IPS DF 4.7 (cell line): ENCODE data around the gene PRDM11.

Source experiments
- DNase-seq: peaks from one replicate; pipeline ENCODE4 v3.0.0-alpha.2; 2013; ENCODE audit warnings: low spot score; ENCODE audit errors: extremely low read depth

The PRDM11 gene

DNA sequence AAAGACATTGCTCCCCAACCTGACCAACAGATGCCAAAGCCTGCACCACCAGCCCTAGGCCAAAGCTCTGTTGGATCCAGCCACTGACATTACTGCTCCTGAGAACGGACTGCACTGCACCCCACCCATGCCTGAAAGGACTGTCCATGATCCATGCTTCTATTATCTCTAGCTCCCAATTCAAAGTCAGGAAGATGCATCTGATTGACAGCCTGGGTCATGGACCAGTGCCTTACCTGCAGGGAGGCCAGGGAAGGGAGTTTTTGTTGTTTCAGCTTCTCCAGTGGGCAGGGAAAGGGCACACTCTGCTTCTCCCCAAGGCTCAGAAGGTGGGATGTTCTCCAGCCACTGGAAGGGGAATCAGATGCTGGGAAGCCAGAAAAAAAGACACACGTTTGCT lies 4.8 kb upstream of the PRDM11 start:
- DNase-seq = no peak

DNA sequence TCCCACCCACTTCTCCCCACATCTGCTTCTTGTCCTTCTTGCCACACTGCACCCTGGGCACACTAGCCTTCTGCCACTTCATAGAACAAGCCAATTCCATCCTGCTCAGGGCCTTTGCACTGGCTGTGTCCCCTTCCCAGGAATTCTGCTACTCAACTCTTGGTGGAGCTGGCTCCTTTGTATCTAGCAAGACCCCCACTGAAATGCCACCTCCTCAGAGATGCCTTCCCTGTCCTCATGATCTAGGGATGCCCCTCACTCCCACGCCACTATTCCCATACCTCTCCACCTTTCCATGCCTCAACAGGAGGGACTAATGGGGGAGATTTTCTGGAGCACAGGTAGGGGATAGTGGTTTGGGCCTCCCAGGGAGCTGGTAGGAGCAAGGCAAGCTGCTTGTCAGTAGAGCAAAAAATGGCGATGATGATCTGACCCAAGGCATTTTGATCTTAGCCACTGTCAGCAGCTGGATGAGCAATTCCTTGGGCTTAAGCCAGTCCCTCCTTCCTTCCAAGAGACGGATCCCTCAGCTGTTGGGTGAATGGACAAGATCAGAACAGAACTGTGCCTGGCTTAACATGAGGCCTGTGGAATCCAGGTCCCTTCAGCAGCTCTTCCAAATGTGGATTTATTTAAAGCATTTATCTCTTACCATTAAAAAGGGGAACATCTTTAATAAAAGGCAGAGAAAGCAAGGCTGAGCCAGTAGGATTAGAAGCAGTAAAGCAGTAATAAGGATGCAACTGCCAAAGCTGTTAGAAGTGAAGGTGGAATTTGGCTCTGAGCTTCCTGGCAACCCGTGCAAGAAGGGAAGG lies 4.0 kb upstream of the PRDM11 start:
- no peak for DNase-seq

DNA sequence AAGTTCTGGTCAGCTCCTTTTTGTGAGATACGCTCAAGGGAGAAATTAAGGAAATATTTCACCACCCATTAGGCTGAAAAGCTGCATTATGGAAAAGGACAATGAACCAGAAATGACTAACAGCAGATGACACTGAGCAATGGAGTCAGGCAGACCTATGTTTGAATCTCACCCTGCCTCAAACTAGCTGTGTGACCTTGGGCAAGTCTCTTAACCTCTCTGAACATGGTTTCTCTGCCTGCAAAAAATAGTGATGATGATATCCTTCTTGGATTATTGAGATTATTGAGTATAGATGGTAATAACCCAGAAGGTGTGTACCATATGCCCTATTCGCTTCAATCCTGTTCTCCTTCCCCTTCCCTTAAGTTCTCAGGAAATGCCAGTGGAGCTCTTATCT lies 2.9 kb upstream of the PRDM11 start:
- no peak for DNase-seq

DNA sequence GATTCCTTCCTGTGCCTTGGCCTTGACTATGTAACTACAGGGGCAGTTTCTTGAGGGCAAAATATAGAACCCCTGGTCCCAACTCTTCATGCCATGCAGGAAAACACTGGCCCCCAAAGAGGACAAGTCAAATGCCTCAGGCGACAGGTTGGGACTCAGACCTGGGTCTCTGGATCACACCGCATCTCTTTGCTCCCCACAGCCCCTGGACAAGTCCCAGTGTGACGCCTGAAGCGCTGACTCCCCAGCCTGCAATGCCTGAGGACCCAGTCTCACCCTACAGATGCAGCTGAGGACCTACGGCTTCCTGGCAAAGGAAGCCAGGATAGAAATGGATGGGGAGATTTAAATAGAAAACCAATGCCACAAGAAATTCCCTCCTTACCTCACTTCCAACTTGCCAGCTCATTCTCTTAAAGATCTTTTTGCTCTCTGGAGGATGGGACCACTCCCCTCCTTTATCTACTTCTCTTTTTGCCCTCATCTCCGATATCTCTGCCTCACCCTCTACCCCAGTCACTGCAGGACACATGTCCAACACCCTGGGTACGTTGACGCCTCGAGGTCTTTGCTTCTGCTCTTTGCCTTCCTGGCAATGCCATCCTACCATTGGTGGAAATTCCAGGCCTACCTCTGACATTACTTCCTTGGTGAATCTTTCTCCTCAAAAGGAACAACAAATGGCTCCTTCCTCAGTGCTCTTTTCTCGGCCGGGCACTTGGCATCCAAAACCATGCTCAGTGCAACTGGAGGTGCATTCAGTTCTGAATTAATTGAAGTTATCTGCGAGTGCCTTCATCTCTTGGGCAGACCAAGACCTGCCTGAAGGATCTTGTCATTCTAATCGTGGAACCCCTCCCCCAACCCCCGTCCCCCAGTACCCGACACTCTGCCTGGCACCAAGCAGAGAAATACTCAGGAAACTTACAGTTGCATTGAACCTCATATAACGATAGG lies 2.0 kb upstream of the PRDM11 start:
- no peak for DNase-seq

DNA sequence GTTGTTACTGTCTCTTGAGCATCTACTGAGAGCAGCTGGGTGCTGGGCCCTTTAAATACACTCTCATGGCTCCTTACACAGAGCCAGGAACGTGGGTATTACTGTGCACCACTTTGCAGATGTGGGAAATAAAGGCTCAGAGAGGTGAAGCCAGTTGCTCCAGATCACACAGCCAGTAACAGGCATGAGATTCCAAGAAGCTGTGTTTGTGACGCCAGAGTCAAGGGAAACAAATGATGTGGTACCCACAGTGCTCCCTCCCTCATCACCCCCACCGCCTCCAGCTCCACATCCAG lies 1.4 kb upstream of the PRDM11 start:
- DNase-seq = no peak

DNA sequence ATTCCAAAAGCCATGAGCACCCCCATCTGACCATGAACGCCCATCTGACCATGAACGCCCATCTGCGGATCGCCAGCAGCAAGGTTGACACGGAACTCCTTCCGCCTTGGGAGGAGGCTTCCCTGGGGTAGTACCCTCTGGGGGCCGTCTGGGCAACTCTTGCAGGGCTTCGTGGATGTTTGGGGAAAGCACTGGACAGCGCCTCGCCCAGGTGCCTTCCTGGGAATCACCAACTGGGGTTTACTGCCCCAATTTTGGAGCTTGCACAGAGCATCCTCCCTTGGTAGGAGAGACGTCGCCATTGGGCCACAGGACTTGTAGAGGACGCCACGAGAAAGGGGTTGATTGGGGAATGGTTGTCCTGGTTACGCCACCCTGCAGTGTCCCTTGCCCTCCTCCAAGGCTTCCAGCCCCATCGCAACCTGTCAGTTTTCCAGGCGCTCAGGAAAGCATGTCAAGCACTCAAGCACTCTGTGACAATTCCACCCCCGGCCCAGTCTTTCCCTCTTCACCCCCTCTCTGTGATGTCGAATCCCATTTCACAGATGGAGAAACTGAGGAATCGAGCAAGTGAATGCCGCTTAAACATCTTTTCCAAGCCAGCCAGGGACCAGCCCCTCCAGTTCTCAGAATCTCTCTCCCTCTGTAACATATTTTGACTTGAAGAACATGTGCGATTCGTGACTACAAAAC lies 914 bp upstream of the PRDM11 start:
- DNase-seq = peak; percentile 60

DNA sequence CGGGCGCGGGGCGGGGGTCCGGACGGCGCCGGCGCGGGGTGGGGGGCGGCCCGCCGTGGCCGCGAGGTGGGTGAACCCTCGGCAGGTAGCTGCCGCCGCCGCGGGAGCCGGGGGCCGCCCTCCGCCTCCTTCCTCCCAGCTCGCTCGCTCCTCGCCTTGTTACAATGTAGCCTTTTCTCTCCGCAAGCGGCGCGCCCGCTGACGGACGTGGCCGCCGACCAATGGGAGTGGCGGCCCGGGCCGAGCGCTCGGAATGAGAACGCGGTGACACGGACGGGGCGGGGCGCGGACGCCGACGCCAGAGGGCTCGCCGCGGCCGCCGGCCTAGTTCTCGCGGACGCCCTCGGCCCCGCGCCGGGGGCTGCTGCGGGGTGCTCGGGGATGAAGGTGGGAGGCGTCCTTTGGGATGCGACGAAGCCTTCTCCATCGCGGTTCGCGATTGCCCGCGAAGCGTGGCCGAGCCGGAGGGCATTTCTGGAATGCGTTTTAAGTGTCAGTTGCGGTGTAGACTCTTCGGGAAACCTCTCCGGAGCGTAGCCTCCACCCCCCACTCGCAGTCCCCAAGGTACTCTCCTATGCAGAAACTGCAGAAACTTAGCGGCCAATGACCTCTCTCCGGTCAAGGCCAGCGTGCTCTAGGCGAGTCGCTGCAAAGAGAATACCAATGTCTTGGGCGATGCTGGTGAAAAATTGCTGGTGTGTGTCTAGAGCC lies 734 bp downstream of the PRDM11 start:
- peak; percentile 60 for DNase-seq

DNA sequence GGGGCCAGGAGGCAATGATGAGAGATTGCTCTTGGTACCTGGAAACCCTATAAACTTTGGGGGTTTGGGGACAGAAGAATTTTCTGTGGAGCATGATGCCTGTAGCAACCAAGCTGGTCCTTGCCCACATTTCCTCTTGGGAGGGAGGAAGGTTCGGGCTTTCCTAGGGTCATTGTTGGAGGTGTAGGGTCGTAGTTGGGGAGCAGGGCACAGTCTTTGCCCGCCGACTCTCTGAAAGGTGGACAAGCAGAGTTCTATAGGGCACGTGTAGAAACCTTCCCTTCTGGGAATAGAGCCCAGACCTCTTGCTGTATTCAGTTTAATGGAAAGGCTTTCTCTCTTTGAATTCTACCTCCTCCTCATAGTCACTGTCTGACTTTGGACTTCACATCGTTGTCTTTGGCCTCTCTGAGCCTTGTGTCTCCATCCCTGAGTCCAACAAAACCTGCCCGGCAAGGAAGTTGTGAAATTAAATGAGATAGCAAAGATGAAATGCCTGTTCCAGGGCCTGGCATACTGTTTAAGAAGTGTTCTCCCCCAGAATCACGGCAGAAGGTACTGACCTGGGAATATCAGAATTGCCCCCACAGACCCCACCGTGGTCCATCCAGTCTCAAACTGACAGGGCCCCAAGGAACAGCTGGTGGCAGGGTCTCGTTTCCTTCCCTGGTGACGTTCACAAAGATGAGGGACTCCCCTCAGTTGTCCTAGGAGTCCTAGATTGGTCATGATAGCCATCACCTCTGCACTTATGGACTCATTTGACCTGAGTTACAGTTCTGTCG lies 1.6 kb downstream of the PRDM11 start:
- no peak for DNase-seq

DNA sequence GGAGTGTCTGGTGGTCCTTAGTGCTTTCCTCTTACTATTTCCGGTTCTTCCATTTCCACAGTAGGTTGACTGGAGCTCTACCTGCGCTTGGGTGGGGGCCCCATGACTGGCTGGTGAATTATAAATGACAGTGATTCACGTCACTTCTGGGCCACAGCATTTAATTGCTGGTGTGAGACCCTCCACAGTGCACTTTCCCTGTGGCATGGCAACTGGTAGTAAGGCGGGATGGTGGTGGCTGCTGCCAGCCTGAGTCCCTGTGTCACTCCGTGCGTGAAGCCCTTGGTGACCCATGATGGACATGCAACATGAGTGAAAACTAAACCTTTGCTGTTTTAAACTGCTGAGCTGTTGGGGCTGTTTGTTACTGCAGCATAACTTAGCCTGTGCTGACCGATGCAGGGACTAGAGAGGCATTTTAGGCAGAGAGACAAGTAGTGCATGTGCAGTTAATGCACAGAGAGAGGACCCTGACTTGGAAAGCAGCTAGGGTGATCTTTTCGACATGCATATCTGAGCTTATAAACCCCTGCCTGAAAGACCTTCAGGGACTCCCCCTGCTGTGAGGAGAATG lies 3.1 kb downstream of the PRDM11 start:
- no peak for DNase-seq

DNA sequence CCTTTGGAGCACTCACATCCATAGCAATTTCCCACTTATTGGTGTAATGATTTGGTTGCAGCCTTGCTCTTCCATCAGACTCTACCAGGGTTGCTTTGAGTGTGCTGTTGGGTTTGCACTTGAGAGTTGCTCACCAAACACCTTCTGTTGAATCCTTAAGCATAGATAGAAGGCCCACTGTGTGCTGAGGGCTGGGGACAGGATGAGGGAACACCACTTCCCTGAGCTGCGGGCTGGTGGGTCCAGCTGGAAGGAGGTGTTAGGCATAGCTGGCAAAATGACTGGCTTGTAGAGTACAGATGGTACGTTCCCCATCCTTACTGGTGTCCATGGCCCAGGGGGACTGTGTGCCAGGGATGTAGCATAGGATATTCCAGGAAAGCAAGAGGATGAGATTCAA lies 3.9 kb downstream of the PRDM11 start:
- DNase-seq = no peak

DNA sequence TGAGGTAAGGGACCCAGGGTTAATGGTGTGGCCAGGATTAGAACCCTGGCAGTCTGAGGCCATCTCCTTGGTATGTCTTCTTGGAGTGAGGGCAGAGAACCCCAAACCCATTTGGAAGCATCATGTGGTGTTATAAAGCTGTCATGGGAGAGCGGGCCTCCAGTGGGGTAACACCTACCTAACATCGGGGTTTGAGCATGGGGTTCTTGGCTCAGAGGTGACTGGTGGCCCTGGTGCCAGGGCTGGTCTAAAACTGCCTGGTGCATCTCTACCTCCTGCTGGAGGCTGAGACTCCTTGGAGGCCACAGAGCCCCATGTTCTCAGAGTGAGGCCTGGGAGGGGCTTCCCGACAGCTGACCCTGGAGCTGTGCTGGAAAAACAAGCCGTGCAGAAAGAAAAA lies 4.5 kb downstream of the PRDM11 start:
- no peak for DNase-seq

DNA sequence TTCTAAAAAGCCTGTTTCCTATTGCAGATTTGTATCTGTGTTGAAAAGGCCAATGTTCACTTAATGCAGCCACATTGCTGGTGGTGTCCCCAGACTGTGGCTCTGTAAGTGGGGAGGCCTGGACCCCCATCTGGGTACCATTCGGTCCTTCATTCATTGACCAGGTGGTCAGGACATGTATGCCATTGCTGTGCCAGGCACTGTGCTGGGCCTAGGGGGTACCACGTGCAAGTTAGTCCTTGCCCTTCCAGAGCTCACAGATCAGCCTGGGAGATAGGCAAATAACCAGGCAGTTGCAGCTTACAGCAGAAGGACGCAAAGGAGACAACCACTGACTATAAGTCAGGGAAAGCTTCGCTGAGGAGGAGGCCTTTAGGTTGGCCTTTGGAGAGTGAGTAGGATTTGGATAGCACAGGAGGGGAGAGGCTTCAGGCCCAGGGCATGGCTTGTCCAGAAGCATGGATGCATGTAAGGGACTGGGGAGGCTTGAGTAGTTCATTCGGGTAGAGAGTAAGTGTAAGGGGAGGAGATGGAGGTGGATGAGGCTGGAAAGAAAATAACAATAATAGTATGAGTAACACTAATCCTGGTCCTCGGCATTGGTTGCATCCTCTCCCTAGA lies 5.0 kb downstream of the PRDM11 start:
- DNase-seq = no peak

DNA sequence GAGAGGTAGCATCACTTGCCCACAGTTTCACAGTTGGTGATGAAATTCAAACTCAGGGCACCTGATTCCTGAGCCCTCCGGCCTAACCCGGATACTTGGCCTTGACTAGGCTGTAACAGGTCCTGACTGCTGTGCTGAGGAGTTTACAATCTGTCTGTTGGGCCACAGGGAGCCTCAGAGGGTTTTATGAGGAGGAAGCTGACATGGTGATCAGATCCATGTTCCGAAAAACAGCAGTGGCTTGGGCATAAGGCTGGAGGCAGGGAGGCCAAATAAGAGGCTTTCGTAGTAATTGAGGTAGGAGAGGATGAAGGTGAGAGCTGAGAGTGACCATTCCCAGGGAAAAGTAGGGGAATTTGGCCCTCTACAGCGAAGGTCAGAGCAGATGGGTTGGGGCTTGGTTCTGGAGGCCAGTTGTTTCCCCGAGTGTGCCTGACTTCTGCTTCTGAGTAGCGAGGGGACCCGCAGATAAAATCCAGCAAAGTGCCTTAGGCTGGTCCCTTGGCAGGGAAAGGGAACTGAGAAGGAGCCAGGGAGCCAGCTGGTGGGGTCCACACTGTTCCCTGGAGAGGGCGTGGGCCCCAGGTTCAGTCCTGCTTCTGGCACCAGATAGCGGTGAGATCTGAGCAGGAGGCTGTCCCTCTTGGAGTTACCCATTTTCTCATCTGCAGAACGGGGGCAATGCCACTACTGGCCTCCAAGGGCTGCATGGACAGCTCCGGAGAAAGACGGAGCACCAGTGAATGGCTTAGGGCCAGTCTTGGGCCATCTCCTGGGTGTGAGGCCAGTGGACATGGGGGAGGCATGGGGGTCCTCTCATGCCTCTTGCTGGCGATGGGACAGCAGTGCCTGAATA lies 6.5 kb downstream of the PRDM11 start:
- DNase-seq = no peak

DNA sequence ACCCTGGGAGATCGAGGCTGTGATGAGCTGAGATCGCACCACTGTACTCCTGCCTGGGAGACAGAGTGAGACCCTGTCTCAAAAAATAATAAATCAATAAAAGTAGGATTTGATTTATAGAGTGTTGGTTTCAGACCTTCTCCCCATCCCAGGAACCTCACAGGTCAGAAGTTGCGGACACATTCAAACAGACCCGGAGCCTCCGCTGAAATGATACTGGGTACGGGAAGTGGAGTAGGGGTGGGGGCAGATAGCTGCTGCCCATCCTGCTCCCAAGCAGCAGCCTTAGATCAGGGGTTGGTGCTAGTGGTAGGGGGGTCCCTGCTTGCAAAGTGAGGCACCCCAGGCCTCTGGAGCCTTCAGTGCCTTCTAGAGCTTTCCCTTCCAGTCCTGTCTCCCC lies 7.8 kb downstream of the PRDM11 start:
- DNase-seq = no peak

DNA sequence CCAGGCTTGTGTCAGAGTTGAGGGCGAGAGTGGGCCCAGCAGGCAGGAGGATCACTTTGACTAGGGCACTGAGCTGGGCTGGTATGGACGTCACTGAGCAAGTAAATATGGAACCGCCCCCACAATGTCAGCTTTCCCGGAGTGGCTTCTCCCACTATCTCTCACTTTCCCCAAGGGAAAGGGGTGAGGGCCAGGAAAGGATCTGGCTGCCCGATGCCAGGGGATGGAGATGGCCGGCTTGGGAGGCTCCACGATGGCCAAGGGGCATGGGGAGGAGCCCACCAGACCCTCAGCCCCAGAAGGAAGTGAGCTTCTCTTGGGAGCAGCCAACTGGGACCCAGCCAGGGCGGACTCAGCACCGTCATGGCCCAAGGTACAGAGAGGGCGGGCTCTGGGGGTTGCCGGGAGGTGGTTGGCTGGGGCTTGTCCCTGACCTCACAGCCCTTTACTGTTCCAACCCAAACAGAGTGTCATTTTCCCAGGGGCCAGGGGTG lies 8.7 kb downstream of the PRDM11 start:
- DNase-seq = no peak

DNA sequence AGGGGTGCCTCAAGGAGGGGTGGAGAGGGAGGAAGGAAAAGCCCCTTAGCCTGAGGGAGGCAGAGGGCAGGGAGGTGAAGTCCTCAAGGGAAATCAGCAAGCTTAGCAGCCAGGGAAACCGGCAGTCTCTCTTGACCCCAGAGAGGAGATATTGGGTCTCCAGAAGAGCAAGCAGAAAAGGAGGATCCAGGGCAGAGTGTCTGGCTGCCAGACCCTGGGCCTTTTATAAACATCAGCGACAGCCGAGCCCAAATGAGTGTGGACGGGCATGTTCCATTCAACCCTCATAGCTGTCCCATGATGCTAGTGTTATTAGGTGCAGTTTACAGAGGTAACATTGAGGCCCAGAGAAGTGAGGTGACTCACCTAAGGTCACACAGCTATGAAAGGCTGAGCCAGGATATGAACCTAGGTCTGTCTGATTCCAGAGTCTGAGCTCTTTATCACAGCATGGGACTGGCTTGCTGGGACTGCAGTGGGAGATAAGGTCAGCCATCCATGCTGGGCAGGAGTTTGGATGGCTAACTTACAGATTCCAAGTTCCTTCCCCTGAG lies 9.3 kb downstream of the PRDM11 start:
- no peak for DNase-seq

DNA sequence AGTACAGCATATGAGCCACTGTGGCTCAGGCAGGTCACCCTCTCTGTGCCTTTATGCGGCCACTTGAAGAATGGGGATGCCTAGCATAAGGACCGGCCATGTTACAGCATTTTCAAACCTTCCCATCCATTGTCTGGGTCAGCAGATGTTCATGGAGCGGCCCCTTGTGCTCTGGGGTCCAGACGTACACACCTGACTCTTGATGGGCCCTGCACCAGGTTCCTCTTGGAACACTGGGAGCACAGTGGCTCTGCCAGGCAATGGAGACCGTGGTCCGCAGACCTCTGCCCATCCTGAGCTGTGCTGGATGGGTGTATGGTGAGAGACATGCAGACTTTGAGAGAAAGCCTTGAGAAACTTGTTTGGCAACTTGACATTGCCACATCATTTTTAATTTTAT lies 9.8 kb downstream of the PRDM11 start:
- no peak for DNase-seq

DNA sequence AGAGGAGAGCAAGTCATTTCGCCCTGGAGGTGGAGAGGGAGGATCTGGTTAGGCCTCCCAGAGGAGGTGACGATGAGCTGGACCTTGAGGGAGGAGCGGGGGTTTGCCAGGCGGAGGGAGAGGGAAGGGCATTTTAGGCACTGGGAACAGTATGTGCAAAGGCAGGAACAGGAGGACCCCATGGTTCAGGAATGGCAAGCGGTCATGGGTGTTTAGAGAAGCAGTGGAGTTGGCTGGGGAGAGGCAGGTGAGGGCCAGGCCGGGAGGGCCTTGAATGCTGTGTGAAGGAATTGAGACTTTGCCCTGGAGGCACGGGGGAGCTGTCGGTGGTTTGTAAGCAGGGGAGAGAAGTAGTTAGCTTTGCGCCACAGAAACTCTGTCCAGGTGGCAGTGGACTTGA lies 10.3 kb downstream of the PRDM11 start:
- DNase-seq = no peak
